Measurements from ENCODE around the gene GBGT1.

GBGT1 gene

DNA sequence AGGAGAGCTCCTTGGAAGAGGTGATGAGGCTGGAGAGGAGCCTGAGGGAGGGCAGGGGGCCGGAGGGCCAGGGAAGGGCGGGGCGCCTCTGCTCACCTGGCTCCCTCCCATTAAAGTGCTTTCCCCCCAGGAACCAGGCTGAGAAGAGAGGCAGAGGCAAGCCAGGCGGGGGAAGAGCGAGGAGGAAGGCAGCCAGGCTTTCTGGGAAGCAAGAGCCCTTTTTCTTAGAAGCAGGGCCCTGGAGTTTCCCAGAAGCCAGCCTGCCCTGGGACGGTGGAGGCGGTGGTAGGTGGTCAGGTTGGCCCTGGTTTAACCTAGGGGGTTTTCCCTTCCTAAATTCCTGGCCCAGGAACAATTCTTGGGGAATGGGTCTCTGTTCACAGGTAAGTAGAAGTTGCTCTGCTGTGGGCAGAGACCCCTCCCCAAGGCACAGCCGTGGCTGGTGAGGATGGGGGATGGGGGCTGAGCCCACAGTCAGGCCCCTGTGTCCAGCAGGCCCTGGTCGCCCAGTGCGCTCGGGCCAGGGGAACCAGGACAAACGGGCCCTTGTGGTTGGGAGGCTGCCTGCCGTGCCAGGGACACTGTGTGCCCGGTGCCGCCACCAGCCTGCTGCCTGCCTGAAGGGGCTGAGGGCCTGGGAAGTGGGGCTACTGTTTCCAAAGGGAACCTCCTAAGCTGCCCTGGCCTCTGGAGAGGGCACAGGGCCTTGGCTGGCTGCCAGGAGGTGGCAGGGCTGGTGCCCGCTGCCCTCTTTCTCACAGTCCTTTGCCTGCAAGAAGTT lies 26.1 kb downstream of the GBGT1 start:
- Histone ChIP-seq H3K27ac (ENCODE audit: low read depth, low read length) (peak overlapping the region; percentile 28), H3K4me1 (ENCODE audit: control insufficient read depth in 1 of 2, insufficient read depth in 2 of 2, low read length in 2 of 2) (peaks cover 88 to 95% of the 10 kb centered on the region in 2 donors), H3K9me3 (ENCODE audit: control insufficient read depth in 1 of 2, low read length in 2 of 2) (no peaks in the 10 kb centered on the region), H3K27me3 (ENCODE audit: control insufficient read depth in 1 of 2, insufficient read depth in 2 of 2, low read length in 2 of 2) (no peaks in the 10 kb centered on the region), H3K9ac (ENCODE audit: low read depth in 1 of 2, low read length in 2 of 2) (peak overlapping the region in 1 of 2 donors; percentile 52), H3K4me3 (ENCODE audit: low read depth in 1 of 2, low read length in 2 of 2) (no peak overlapping the region), H3K36me3 (ENCODE audit: control insufficient read depth in 1 of 2, insufficient read depth in 2 of 2, low read length in 2 of 2) (peaks cover 0 to 2% of the 10 kb centered on the region in 2 donors)

DNA sequence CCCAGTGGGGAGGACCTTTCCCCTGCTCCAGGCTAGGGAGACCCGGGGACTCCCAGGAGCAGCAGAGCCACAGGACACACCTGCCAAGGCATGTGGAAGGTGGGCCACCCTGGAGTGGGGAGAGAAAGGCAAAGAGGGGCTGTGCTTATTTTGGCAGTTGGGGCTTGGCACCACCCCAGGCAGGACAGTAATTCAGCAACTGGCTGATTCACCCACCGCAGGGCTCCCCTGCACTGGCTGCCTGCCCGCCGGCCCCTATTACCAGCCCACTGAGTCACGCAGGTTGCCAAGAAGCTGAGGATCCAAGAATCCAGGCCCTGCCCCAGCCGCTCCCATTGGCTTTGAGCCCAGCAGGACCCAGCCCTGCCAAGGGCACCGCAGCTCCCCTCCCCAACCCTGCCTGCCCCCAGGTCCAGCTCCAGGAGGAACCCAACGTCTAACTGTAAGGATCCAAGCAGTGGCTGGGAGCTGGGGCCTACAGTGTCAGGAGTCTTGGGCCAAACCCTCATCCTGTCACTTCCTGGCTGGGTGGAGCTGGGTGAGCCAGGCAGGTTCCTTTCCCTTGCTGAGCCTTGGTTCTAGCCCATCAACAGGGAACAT lies 28.5 kb downstream of the GBGT1 start:
- Histone ChIP-seq H3K9ac (ENCODE audit: low read depth in 1 of 2, low read length in 2 of 2) (peak overlapping the region; percentile 56 to 75), H3K9me3 (ENCODE audit: control insufficient read depth in 1 of 2, low read length in 2 of 2) (no peaks in the 10 kb centered on the region), H3K4me3 (ENCODE audit: low read depth in 1 of 2, low read length in 2 of 2) (peak overlapping the region in 1 of 2 donors; percentile 23), H3K4me1 (ENCODE audit: control insufficient read depth in 1 of 2, insufficient read depth in 2 of 2, low read length in 2 of 2) (peaks cover 76 to 86% of the 10 kb centered on the region in 2 donors), H3K36me3 (ENCODE audit: control insufficient read depth in 1 of 2, insufficient read depth in 2 of 2, low read length in 2 of 2) (peaks cover 0 to 2% of the 10 kb centered on the region in 2 donors), H3K27me3 (ENCODE audit: control insufficient read depth in 1 of 2, insufficient read depth in 2 of 2, low read length in 2 of 2) (no peaks in the 10 kb centered on the region), H3K27ac (ENCODE audit: low read depth, low read length) (peak overlapping the region; percentile 93)

GRCh38 chr9:133134388-133135145 lies 29.1 kb downstream of the GBGT1 start:
- Histone ChIP-seq H3K9me3 (ENCODE audit: control insufficient read depth in 1 of 2, low read length in 2 of 2) (no peaks in the 10 kb centered on the region), H3K4me3 (ENCODE audit: low read depth in 1 of 2, low read length in 2 of 2) (peak overlapping the region; percentile 27 to 28), H3K27me3 (ENCODE audit: control insufficient read depth in 1 of 2, insufficient read depth in 2 of 2, low read length in 2 of 2) (no peaks in the 10 kb centered on the region), H3K9ac (ENCODE audit: low read depth in 1 of 2, low read length in 2 of 2) (peak overlapping the region; percentile 56 to 75), H3K36me3 (ENCODE audit: control insufficient read depth in 1 of 2, insufficient read depth in 2 of 2, low read length in 2 of 2) (peaks cover 0 to 2% of the 10 kb centered on the region in 2 donors), H3K27ac (ENCODE audit: low read depth, low read length) (peak overlapping the region; percentile 93), H3K4me1 (ENCODE audit: control insufficient read depth in 1 of 2, insufficient read depth in 2 of 2, low read length in 2 of 2) (peaks cover 71 to 81% of the 10 kb centered on the region in 2 donors)

- Histone ChIP-seq H3K4me1 (ENCODE audit: control insufficient read depth in 1 of 2, insufficient read depth in 2 of 2, low read length in 2 of 2) (peaks cover 64 to 74% of the 10 kb centered on the region in 2 donors), H3K27me3 (ENCODE audit: control insufficient read depth in 1 of 2, insufficient read depth in 2 of 2, low read length in 2 of 2) (no peaks in the 10 kb centered on the region)
Observed at GRCh38 chr9:133133681-133134387, 29.9 kb downstream of the GBGT1 start.

GRCh38 chr9:133132174-133132573 lies 31.5 kb downstream of the GBGT1 start:
- peak overlapping the region; percentile 12 to 29 for H3K9ac ChIP-seq (ENCODE audit: low read depth in 1 of 2, low read length in 2 of 2)
- no peaks in the 10 kb centered on the region for H3K36me3 ChIP-seq (ENCODE audit: control insufficient read depth in 1 of 2, insufficient read depth in 2 of 2, low read length in 2 of 2)
- H3K4me1 ChIP-seq (ENCODE audit: control insufficient read depth in 1 of 2, insufficient read depth in 2 of 2, low read length in 2 of 2) = peaks cover 50 to 64% of the 10 kb centered on the region in 2 donors
- no peak overlapping the region for H3K27ac ChIP-seq (ENCODE audit: low read depth, low read length)
- no peak overlapping the region for H3K4me3 ChIP-seq (ENCODE audit: low read depth in 1 of 2, low read length in 2 of 2)
- no peaks in the 10 kb centered on the region for H3K27me3 ChIP-seq (ENCODE audit: control insufficient read depth in 1 of 2, insufficient read depth in 2 of 2, low read length in 2 of 2)
- H3K9me3 ChIP-seq (ENCODE audit: control insufficient read depth in 1 of 2, low read length in 2 of 2) = no peaks in the 10 kb centered on the region

More at GRCh38 chr9:133133681-133134387, 29.9 kb downstream of the GBGT1 start:
- H3K27ac ChIP-seq (ENCODE audit: low read depth, low read length) = peak overlapping the region; percentile 93
- H3K4me3 ChIP-seq (ENCODE audit: low read depth in 1 of 2, low read length in 2 of 2) = peak overlapping the region; percentile 27 to 28
- peak overlapping the region; percentile 67 to 75 for H3K9ac ChIP-seq (ENCODE audit: low read depth in 1 of 2, low read length in 2 of 2)
- peaks cover 0 to under 1% of the 10 kb centered on the region in 2 donors for H3K36me3 ChIP-seq (ENCODE audit: control insufficient read depth in 1 of 2, insufficient read depth in 2 of 2, low read length in 2 of 2)
- H3K9me3 ChIP-seq (ENCODE audit: control insufficient read depth in 1 of 2, low read length in 2 of 2) = no peaks in the 10 kb centered on the region

- peaks cover 54 to 64% of the 10 kb centered on the region in 2 donors for H3K4me1 ChIP-seq (ENCODE audit: control insufficient read depth in 1 of 2, insufficient read depth in 2 of 2, low read length in 2 of 2)
- no peak overlapping the region for H3K27ac ChIP-seq (ENCODE audit: low read depth, low read length)
- no peaks in the 10 kb centered on the region for H3K27me3 ChIP-seq (ENCODE audit: control insufficient read depth in 1 of 2, insufficient read depth in 2 of 2, low read length in 2 of 2)
- no peaks in the 10 kb centered on the region for H3K36me3 ChIP-seq (ENCODE audit: control insufficient read depth in 1 of 2, insufficient read depth in 2 of 2, low read length in 2 of 2)
- H3K4me3 ChIP-seq (ENCODE audit: low read depth in 1 of 2, low read length in 2 of 2) = no peak overlapping the region
- no peaks in the 10 kb centered on the region for H3K9me3 ChIP-seq (ENCODE audit: control insufficient read depth in 1 of 2, low read length in 2 of 2)
- no peak overlapping the region for H3K9ac ChIP-seq (ENCODE audit: low read depth in 1 of 2, low read length in 2 of 2)
Observed at GRCh38 chr9:133131506-133131905, 32.2 kb downstream of the GBGT1 start.

- Histone ChIP-seq H3K27ac (ENCODE audit: low read depth, low read length) (peak overlapping the region; percentile 27), H3K4me3 (ENCODE audit: low read depth in 1 of 2, low read length in 2 of 2) (peak overlapping the region; percentile 1 to 15), H3K9me3 (ENCODE audit: control insufficient read depth in 1 of 2, low read length in 2 of 2) (no peaks in the 10 kb centered on the region), H3K4me1 (ENCODE audit: control insufficient read depth in 1 of 2, insufficient read depth in 2 of 2, low read length in 2 of 2) (peaks cover 52 to 64% of the 10 kb centered on the region in 2 donors), H3K27me3 (ENCODE audit: control insufficient read depth in 1 of 2, insufficient read depth in 2 of 2, low read length in 2 of 2) (no peaks in the 10 kb centered on the region), H3K9ac (ENCODE audit: low read depth in 1 of 2, low read length in 2 of 2) (peak overlapping the region; percentile 29 to 41), H3K36me3 (ENCODE audit: control insufficient read depth in 1 of 2, insufficient read depth in 2 of 2, low read length in 2 of 2) (no peaks in the 10 kb centered on the region)
Observed at GRCh38 chr9:133130685-133131244, 32.9 kb downstream of the GBGT1 start.

GRCh38 chr9:133129001-133129795 lies 34.5 kb downstream of the GBGT1 start:
- Histone ChIP-seq H3K4me3 (ENCODE audit: low read depth in 1 of 2, low read length in 2 of 2) (no peak overlapping the region), H3K27ac (ENCODE audit: low read depth, low read length) (no peak overlapping the region), H3K9ac (ENCODE audit: low read depth in 1 of 2, low read length in 2 of 2) (peak overlapping the region in 1 of 2 donors; percentile 22), H3K9me3 (ENCODE audit: control insufficient read depth in 1 of 2, low read length in 2 of 2) (no peaks in the 10 kb centered on the region), H3K27me3 (ENCODE audit: control insufficient read depth in 1 of 2, insufficient read depth in 2 of 2, low read length in 2 of 2) (no peaks in the 10 kb centered on the region), H3K4me1 (ENCODE audit: control insufficient read depth in 1 of 2, insufficient read depth in 2 of 2, low read length in 2 of 2) (peaks cover 41 to 63% of the 10 kb centered on the region in 2 donors), H3K36me3 (ENCODE audit: control insufficient read depth in 1 of 2, insufficient read depth in 2 of 2, low read length in 2 of 2) (no peaks in the 10 kb centered on the region)

- Histone ChIP-seq H3K27me3 (ENCODE audit: control insufficient read depth in 1 of 2, insufficient read depth in 2 of 2, low read length in 2 of 2) (no peaks in the 10 kb centered on the region), H3K9me3 (ENCODE audit: control insufficient read depth in 1 of 2, low read length in 2 of 2) (no peaks in the 10 kb centered on the region), H3K27ac (ENCODE audit: low read depth, low read length) (no peak overlapping the region), H3K4me1 (ENCODE audit: control insufficient read depth in 1 of 2, insufficient read depth in 2 of 2, low read length in 2 of 2) (peaks cover 38 to 61% of the 10 kb centered on the region in 2 donors), H3K9ac (ENCODE audit: low read depth in 1 of 2, low read length in 2 of 2) (no peak overlapping the region), H3K36me3 (ENCODE audit: control insufficient read depth in 1 of 2, insufficient read depth in 2 of 2, low read length in 2 of 2) (no peaks in the 10 kb centered on the region), H3K4me3 (ENCODE audit: low read depth in 1 of 2, low read length in 2 of 2) (no peak overlapping the region)
Observed at GRCh38 chr9:133128152-133128551, 35.6 kb downstream of the GBGT1 start.
